DMS 273 (cell line): ENCODE measurements around the gene LCN1.
A peak's percentile ranks its signal among the peaks of the same experiment; 100 is the strongest.
"Not testable (repeated sequence)": the region's sequence is repeated elsewhere in the genome, so short reads cannot be mapped to it uniquely, and the experiment has no call there.

Source experiments
- DNase-seq: peaks from one replicate; lab custom pipeline; 2025; ENCODE audit not compliant: unreplicated experiment; lab: John Stamatoyannopoulos, UW

LCN1 gene

DNA sequence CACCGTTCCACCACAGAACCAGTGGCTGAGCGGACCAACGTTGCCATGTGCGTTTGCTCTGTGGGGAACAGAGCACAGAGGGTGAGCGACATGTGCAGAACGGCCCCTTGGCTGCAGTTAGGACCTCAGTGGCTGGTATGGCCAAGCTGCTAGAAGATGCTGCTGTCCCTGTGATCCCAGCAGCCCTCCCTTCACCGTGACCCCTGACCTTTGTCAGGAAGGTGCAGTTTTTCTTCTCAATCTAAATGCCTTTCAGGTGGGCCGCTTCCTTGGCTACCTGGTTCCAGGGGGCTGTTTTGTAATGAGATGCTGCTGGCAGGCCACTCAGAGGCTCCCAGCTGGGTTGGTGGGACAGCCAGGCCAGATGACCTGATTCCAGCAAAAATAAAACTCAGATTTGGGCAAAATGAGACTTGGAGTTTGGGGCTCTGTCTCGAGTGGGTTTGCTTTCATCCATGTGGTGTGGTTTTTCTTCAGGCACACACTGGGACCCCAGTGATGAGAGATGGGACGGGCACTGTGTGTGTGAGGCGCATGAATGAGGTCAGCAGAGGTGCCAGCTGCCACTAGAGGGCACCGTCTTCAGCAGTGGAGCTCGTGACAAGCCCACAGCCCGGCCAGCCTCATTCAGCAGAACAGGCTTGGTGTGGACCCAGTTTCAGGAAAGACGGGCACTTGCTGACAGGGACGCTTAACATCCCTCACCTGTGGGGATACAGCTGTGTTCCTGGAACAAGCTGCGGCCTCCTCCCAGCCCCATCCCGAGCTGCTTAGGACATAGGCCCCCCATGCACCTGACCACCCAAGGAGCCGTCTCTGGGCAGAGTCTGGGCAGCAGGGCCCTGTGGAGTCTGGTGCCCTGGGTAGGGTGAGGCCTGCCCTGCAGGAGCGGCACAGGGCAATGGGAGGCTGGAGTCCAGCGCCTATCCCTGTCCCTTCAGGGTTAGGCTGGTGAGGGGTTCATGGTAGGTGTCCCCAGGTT is 16.7 kb upstream of the LCN1 start:
- DNase-seq: peak; percentile 79

DNA sequence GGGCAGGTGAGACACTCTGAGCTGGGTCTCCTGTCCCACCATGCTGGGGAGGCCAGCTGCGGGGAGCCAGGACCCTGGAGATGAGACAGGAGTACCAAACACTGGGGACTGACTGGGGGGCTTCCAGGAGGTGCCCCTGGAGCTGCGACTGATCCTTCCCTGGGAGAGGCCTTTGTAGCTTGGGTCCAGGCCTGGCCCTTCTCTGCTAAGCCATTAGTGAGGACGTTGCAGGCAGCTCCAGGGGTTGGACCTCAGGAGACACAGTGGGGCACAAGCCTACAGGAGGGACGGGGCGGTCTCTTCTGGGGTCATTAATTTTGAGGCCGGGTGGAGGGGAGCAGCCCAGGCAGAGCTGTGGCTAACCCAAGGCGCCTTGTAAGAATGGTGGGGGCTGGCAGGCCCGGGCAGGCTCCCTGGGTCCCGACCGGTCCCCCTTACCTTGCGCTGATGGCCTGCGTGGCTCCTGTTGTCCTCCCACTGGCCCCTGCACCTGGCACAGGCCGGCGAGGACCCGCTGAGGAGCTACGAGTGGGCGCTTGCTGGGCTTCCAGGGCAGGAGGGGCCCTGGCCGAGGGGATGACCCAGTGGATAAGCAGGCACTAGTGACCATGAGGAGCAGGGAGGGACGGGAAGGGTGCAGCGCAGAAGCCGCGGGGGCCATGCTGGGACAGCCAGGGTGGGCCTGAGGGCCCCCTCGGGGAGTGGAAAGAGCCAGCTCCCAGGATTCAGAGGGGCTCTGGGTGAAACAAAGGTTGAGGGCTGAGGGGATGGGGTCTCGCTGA is 15.6 kb upstream of the LCN1 start:
- DNase-seq: no peak

GRCh38 chr9:135506327-135507103 is 14.7 kb upstream of the LCN1 start:
- peak; percentile 75 for DNase-seq

DNA sequence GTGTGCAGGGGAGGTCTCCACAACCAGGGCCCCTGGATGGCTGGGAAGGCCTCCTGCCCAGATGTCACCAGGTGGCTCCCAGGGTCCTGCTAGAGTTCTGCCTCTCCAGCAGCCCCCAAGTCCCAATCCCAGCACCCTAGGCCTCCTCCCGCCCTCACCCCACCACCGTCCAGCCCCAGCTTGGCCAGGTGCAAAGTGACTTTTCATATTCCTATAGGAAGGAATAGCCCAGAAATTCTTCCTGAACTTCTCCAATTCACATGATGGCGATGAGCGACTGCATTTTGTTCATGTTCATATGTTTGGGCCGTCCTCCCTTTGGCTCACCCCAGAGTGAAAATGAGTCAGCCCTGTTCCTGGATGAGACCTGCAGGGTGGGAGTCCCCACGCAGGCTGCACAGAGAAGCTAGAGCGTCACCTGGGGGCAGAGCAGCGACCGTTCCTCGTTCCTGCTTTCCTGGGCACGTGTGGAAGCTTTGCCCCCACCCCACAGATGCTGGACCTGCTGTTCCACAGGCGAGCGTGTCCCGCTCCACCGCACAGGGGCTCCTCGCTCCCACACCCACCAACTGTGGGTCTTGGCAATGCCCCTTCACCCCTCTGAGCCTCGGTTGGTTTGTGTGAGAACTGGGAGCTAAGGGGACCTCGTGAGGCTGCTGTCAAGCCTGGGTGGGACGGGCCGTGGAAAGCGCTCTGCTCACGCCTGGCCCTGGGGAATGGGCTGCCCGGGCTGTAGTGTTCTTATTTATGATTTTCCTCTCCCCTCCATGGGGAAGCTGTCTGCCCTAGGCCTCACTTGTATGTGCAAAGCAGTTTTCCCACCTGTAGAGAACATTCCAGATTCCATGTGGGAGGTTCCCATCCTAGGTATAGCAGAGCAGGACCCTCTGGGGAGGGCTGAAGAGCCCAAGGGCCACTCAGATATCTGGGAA is 13.9 kb upstream of the LCN1 start:
- no peak for DNase-seq

GRCh38 chr9:135508211-135508820 is 12.9 kb upstream of the LCN1 start:
- DNase-seq: no peak

DNA sequence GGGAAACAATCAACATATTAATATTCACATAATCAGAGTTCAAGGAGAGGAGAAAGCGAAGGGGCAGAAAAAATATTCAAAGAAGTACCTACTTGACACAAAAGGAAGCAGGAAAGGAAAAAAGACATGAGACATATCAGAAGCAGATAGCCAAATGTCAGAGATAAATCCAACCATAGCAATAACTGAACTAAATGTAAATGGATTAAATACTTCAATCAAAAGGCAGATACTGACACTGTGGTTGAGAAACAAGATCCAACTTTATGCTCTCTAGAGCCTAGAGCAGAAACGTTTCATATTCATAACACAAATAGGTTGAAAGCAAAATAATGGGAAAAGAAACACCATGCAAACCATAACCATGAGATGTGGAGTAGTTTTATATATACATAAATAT is 11.8 kb upstream of the LCN1 start:
- no peak for DNase-seq

- no peak for DNase-seq
These were observed 9.0 kb upstream of the LCN1 start for GRCh38 chr9:135512241-135512603.

DNA sequence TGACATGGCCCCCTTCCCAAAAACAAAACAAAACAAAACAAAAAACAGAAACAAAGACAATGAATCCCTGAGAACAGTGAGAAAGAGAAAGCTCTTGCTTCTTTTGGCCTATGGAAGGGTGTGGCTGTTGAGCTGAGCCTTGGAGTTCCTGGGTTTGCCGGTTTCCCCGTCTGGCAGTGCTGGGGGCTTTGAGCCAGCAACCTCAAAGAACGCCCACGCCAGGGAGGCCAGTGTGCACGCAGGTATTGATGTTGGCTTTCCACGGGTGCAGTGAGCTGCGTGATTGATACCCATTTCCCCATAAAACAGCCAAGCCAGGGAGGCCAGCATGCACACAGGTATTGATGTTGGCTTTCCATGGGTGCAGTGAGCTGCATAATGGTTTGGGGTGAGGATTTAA is 8.3 kb upstream of the LCN1 start:
- DNase-seq: no peak

DNA sequence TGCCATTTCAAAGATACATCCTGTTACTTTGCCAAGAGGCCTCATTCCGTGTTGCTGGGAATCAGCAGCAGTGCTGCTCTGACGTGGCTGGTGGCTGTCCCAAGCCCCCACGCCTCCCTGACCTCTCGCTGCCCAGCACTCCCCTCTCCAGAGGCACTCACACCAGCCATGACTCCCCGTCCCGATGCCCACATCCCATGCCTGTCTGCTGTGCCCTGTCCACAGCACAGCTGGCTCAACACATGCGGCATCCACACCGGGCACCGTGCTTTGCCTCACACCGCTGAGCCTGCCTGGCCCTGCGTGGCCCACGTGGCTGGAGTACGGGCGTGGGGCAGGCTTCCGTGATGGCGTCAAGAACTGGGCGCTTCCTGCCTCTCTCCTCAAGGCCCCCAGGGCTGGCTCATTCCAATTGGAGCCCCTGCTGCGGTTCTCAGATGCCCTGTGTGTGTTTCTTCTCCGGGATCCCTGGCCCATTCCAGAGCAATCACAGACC is 7.8 kb upstream of the LCN1 start:
- DNase-seq: no peak

DNA sequence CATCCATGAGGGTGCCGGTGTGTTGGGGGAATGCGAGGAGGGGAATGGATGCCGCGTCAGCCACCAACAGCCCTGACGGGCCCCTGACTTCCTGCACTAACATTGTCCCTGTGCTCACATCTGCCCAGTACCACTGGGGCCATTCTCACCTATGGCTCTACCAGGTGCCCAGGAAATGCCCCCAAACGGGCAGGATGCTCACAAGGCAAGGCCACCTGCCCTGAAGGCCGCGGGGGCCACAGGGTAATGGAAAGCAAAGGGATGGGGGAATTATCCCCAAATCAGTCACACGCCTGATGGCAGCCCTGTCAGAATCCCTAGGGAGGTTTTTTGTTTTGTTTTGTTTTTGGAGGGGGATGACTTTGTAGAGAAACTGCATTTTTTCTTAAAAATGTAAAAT is 7.3 kb upstream of the LCN1 start:
- DNase-seq: not testable (repeated sequence)

DNA sequence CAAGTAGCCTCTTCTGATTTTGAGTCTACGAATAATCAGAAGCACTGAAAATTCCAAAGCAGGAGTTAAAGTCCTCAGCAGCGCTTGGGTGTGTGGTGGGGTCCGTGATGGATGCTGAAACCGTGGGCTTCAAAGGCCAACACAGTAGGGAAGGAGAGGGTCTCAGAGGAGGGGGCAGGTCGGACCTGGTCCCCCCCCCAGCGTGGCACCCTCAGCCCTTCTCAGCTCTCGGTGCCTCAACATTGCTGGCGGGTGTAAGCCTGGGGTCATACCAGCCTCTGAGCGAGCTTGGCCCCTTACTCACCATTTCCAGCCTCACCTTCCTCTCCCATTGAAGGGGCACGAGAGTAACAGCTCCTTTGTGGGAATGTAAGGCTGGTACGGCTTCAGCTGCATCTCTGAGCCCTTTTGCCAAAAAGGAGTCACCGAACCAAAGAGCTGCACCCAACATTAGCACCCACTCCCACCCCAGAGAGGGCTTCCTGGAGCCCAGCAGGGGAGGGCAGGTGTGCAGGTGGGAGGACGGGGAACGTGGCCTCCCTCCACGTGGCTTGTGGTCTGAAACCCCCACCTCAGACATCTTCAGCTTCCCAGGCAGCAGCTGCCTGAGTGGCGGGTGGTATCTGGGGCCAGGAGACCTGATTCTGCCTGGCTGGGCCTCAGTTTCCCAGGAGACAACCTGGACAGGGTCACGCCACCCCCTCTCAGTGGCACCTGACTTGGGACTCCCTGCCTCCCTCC is 6.7 kb upstream of the LCN1 start:
- DNase-seq: no peak

GRCh38 chr9:135515083-135515951 is 5.9 kb upstream of the LCN1 start:
- no peak for DNase-seq

- DNase-seq: no peak
These were observed 4.9 kb upstream of the LCN1 start for GRCh38 chr9:135516132-135516860.

DNA sequence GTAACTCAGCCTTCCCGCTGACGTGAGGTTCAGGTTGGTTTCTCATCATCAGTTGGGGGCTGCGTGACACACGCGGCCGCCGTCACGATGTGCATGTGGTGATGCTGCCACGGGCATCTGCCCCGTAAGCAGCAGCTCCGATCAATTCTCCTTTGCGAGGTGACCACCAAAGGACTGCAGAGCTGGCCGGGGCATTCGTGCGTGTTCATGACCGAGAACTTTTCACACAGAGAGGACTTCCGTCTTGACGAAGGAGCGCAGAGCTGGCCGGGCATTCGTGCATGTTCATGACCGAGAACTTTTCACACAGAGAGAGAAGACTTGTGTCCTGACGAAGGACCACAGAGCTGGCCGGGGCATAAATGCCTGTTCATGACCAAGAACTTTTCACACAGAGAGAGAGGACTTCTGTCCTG is 3.8 kb upstream of the LCN1 start:
- no peak for DNase-seq

GRCh38 chr9:135519179-135519971 is 1.9 kb upstream of the LCN1 start:
- no peak for DNase-seq

GRCh38 chr9:135521608-135522095 is 412 bp downstream of the LCN1 start:
- DNase-seq: no peak
